ENCODE results near the gene GREB1.

The GREB1 gene

GRCh38 chr2:11493282-11493681 is 40.6 kb upstream of the GREB1 start:
- TF ChIP-seq, protein P1, sequence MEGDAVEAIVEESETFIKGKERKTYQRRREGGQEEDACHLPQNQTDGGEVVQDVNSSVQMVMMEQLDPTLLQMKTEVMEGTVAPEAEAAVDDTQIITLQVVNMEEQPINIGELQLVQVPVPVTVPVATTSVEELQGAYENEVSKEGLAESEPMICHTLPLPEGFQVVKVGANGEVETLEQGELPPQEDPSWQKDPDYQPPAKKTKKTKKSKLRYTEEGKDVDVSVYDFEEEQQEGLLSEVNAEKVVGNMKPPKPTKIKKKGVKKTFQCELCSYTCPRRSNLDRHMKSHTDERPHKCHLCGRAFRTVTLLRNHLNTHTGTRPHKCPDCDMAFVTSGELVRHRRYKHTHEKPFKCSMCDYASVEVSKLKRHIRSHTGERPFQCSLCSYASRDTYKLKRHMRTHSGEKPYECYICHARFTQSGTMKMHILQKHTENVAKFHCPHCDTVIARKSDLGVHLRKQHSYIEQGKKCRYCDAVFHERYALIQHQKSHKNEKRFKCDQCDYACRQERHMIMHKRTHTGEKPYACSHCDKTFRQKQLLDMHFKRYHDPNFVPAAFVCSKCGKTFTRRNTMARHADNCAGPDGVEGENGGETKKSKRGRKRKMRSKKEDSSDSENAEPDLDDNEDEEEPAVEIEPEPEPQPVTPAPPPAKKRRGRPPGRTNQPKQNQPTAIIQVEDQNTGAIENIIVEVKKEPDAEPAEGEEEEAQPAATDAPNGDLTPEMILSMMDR (conservative IDR thresholded peaks at IDR 0.05; ENCODE audit: low read depth, low read length): no peak
- DNase-seq (ENCODE audit: low read depth): no peak
- no peak overlapping the region for H3K4me3 ChIP-seq (ENCODE audit: low read length)

GRCh38 chr2:11494310-11494709 is 39.5 kb upstream of the GREB1 start:
- DNase-seq (ENCODE audit: low read depth): no peak
- TF ChIP-seq, protein P1 (conservative IDR thresholded peaks at IDR 0.05; ENCODE audit: low read depth, low read length): no peak
- H3K4me3 ChIP-seq (ENCODE audit: low read length): no peak overlapping the region

- TF ChIP-seq, protein P1 (conservative IDR thresholded peaks at IDR 0.05; ENCODE audit: low read depth, low read length): no peak
- no peak for DNase-seq (ENCODE audit: low read depth)
- H3K4me3 ChIP-seq (ENCODE audit: low read length): no peak overlapping the region
Measured at GRCh38 chr2:11495844-11496681, 37.8 kb upstream of the GREB1 start.

GRCh38 chr2:11498543-11499034 is 35.3 kb upstream of the GREB1 start:
- no peak overlapping the region for H3K4me3 ChIP-seq (ENCODE audit: low read length)
- no peak for DNase-seq (ENCODE audit: low read depth)
- TF ChIP-seq, protein P1 (conservative IDR thresholded peaks at IDR 0.05; ENCODE audit: low read depth, low read length): no peak

DNA sequence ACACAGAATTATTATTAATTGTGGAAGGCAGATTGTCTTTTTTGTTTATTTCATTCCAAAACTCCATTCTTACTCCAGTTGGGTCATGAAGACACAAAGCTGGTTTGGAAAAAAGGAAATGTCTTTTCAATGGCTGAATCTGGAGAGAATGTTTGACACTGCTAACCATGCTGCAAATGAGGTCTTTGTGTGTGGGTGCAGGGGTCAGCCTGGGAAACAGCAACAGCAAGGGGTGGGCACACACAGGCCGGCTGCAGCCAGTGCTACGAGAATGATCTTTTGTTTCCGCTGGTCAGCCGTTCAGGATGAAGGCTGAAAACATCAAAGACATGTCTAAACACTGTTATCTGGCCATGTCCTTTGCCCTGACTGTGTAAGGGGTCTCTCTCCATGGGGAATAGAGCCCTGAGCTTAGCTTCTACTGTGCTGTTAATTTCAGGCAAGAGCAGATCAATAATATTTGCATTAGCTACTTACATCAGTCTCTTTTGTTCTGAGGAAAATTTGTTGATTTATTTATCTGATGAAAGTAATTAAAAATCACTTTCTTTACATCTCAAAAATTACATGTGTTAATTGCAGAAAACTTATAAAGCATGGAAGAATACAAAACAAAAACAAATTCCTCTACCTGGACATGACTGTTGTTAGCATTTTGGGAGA is 34.6 kb upstream of the GREB1 start:
- TF ChIP-seq, protein P1 (conservative IDR thresholded peaks at IDR 0.05; ENCODE audit: low read depth, low read length): no peak
- no peak for DNase-seq (ENCODE audit: low read depth)
- H3K4me3 ChIP-seq (ENCODE audit: low read length): no peak overlapping the region

GRCh38 chr2:11500702-11501303 is 33.0 kb upstream of the GREB1 start:
- DNase-seq (ENCODE audit: low read depth): no peak
- TF ChIP-seq, protein P1 (conservative IDR thresholded peaks at IDR 0.05; ENCODE audit: low read depth, low read length): no peak
- no peak overlapping the region for H3K4me3 ChIP-seq (ENCODE audit: low read length)

Measured in retinal pigment epithelial cell (primary cell).